Ishikawa (cell line): ENCODE measurements around the gene RAPGEF5.

Experiments used
- CEBPB ChIP-seq: IDR thresholded peaks from 2 replicates; pipeline ENCODE4 v1.6.1; 2012
- CREB1 ChIP-seq: IDR thresholded peaks from 2 replicates; pipeline ENCODE4 v1.6.1; 2012; ENCODE audit warnings: low read depth
- EGR1 ChIP-seq: IDR thresholded peaks from 2 replicates; pipeline ENCODE4 v1.6.1; 2012
- EP300 ChIP-seq: IDR thresholded peaks from 2 replicates; pipeline ENCODE4 v1.6.1; 2012; ENCODE audit warnings: borderline replicate concordance
- NFIC ChIP-seq: IDR thresholded peaks from 2 replicates; pipeline ENCODE4 v1.6.1; 2012
- RAD21 ChIP-seq: IDR thresholded peaks from 2 replicates; pipeline ENCODE4 v1.6.1; 2012; ENCODE audit warnings: low read depth
- TAF1 ChIP-seq: IDR thresholded peaks from 2 replicates; pipeline ENCODE4 v1.6.1; 2012; ENCODE audit warnings: low read depth, mild to moderate bottlenecking
- TEAD4 ChIP-seq: IDR thresholded peaks from 2 replicates; pipeline ENCODE4 v1.6.1; 2012
- YY1 ChIP-seq: IDR thresholded peaks from 2 replicates; pipeline ENCODE4 v1.6.1; 2012; ENCODE audit warnings: low read depth
- ZBTB7A ChIP-seq: IDR thresholded peaks from 2 replicates; pipeline ENCODE4 v1.6.1; 2012; ENCODE audit warnings: low read depth
- TF ChIP-seq, protein P1 (sequence below): IDR thresholded peaks from 2 replicates; pipeline ENCODE4 v1.6.1; 2012; ENCODE audit warnings: low read depth, mild to moderate bottlenecking
- TF ChIP-seq, protein P2 (sequence below): IDR thresholded peaks from 2 replicates; pipeline ENCODE4 v1.6.1; 2012

DNA sequence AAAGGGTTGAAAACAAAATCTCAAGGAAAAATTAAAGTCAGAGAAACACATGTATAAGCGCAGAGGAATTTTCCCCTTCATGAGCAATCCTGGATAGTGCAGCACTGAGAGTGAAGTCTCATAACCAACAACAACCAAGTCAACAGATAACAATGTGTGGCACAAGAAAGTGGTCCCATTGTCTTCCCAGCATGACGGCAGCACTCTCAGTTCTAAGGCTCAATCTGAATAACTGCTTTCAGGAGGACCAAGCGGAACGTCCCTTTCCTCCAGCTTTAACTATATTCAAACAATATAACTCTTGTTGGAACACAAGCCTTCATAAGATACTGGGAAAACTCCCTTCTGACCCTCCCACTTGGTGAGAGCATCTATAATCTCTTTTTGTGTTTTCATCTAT lies 137.9 kb downstream of the RAPGEF5 start:
- TF ChIP-seq TAF1 (no peak), RAD21 (no peak), NFIC (no peak), CREB1 (no peak), TEAD4 (no peak), CEBPB (no peak), EP300 (no peak), ZBTB7A (no peak), EGR1 (no peak), YY1 (no peak)
- TF ChIP-seq, protein P1, sequence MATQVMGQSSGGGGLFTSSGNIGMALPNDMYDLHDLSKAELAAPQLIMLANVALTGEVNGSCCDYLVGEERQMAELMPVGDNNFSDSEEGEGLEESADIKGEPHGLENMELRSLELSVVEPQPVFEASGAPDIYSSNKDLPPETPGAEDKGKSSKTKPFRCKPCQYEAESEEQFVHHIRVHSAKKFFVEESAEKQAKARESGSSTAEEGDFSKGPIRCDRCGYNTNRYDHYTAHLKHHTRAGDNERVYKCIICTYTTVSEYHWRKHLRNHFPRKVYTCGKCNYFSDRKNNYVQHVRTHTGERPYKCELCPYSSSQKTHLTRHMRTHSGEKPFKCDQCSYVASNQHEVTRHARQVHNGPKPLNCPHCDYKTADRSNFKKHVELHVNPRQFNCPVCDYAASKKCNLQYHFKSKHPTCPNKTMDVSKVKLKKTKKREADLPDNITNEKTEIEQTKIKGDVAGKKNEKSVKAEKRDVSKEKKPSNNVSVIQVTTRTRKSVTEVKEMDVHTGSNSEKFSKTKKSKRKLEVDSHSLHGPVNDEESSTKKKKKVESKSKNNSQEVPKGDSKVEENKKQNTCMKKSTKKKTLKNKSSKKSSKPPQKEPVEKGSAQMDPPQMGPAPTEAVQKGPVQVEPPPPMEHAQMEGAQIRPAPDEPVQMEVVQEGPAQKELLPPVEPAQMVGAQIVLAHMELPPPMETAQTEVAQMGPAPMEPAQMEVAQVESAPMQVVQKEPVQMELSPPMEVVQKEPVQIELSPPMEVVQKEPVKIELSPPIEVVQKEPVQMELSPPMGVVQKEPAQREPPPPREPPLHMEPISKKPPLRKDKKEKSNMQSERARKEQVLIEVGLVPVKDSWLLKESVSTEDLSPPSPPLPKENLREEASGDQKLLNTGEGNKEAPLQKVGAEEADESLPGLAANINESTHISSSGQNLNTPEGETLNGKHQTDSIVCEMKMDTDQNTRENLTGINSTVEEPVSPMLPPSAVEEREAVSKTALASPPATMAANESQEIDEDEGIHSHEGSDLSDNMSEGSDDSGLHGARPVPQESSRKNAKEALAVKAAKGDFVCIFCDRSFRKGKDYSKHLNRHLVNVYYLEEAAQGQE: no peak
- TF ChIP-seq, protein P2, sequence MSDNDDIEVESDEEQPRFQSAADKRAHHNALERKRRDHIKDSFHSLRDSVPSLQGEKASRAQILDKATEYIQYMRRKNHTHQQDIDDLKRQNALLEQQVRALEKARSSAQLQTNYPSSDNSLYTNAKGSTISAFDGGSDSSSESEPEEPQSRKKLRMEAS: no peak
